T-helper 9 cell (primary cell): ENCODE measurements around the gene KCP.
"Not testable (repeated sequence)": the region's sequence is repeated elsewhere in the genome, so short reads cannot be mapped to it uniquely, and the experiment has no call there.

Experiments used
- DNase-seq: peaks from one replicate; pipeline ENCODE4 v3.0.0-alpha.2; 2020
- total RNA-seq, 2 donors: gene quantifications; one replicate each; lab custom pipeline; 2026; lab: John Stamatoyannopoulos, UW

KCP gene
- total RNA-seq, result 0.28 to 1.4 reads per million in 2 donors

DNA sequence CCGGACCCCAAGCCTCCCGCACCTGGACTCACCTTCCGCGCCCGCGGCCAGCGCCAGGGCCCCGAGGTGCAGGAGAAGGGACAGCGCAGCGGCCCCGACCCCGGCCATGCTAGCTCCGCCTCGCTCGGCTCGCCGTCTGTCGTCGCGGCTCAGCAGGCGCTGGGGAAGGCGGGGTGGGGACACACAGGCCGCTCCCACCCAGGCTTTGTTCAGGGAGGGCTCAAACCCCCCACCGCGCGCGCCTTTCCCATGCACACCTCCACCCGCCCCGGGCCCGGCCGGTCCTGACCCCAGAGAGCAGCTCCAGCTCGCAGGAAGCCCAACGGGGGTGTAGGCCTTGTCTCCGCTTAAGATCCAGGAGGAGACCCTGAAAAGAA lies at the start of gene KCP:
Gene KCP, minus strand, starts transcription at position 141 of the 377 bp plus-strand sequence. Its CDS starts 33 bp downstream, at position 108.
- no peak for DNase-seq

DNA sequence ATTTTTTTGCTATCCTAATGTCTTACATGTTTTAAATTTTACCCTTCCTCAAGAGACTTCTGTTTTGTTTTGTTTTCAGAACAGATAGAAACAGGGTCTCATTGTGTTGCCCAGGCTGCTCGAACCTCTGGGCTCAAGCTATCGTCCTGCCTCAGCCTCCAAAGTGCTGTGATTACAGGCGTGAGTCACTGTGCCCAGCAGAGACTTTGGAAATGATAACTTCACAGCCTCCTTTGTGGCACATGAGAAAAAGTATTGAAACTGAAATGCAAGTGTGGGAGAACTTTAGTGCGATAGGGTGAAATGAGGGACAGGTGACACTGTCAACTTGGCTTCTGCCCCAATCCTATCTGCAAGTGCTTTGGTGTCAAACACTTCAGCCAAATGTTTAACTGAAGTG lies 48.8 kb upstream of the KCP start:
- DNase-seq, result no peak

DNA sequence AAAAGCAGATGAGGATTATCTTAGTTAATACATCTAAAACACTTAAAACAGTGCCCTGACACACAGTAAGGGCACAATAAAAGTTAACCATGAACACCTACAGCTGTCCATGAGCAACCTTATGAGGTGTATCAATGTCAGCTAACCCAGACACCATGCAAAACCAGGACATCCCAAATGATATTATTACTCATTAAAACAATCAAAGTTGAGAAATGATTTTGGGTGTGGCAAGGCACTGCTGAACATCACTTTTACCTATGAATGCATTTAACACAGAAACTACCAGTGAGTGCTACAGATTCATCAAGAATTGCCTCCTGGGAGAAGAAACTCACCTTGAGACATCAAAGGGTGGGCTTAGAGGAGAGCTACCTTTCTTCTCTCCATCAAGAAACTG lies 45.5 kb upstream of the KCP start:
- DNase-seq, result no peak

DNA sequence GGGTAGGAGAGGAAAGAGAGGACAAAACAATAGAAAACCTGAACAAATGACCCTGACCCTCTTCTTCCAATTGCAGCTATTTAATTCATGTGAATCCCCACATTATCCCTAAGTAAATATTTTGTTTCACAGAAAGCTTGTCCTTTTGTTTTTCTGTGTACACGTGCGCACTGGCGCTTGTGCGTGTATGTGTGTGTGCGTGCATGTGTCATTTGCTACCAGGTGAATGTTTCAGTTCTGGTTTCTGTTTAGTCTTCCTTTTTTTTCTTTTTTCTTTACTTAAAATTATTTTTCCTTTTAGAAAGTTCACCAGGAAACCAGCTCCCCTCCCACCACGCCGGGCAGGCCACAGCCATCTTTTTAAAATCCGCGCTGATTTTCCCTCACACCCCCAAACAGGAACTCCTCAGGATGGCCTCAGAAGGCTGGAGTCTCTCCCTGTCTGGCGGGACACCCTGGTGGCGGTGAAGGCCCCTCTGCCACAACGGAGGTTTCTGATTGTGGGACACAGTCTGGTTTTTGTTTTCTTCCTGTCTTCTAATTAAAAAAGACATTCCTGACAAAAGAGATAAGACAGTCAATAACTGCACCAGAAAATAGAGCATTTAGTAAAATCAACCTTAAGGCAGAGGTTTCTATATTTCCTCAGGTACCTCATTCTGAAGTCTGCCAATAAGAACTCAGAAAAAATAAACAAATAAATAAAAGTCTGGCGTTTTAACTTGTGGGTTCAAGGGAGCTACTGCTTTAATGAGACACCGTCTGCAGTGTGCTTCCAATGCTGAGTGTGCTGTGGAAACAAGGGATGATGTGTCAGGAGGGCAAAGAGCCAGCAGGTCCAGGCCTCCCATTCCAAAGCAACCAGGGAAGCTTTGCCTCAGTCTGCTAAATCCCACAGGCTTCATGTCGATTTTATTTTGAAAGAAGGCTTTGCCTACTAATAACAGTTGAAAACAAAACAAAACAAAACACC lies 44.6 kb upstream of the KCP start:
- no peak for DNase-seq

DNA sequence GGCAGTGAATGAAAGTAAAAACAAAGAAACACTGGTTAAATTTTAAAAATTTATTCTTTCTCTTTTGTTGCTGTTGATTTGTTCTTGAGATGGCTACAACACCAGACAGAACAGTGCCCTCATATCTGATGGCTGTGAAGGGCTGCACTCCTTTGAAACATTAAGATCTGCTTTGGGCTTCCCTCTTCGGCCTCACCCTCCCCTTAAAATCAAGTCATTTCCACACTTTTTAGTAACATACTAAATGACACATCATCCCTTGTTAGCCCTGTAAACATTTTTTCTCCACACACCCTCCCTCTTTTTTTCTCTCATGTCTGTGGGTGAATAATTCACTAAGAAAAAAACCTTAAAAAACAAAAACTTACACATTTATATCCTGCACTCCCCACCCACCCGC lies 43.6 kb upstream of the KCP start:
- no peak for DNase-seq

DNA sequence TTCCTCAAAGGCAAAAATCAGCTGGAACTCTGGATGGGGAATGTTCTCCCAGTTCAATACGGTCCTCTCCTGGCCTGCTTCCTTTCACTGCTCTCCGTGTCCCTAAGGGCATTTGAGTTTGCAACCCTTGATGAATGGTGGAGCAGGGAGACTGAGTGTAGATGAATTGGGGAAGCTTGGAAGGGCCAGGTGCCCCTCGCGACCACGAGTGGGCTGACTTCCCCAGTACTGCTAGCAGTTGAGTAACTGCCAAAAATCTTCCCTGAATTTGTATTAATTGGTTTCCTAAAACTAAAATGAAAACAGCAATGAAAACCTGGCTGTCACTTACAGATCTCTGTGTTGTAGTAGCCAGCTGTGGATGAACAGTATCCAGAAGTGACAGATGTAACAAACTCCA lies 40.8 kb upstream of the KCP start:
- DNase-seq, result no peak

DNA sequence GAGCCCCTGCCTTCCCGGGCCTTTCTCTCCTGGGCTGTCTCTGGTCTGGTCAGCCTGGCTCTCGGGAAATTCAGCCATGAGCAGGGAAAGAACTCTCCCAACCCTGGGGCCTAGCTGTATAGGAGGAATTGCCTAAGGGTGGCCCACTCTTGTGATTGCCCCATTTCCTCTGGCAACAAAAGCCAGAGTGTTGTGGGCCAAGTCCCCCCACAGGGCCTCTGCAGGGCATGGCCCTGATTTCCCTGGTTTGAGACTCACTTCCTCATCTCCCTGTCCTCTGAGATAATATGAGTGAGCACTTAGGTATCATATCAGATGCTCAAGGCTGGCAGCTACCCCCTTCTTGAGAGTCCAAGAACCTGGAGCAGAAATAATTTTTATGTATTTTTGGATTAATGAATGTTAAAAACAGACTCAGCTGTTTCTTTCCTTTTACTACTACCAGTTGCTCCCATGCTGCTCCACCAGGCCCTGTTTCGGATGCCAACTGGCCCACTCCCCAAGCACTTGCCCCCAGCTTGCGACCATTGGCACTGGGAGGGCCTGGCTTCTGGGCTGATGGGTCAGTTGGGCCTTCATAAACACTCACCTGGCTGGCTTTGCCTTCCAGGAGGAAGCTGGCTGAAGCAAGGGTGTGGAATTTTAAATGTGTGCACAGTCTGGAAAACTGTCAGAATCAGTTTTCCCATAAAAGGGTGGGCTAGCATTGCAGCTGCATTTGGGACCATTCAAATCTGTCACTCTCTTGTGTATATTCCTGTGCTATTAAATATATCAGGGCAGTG lies 38.7 kb upstream of the KCP start:
- DNase-seq, result no peak

DNA sequence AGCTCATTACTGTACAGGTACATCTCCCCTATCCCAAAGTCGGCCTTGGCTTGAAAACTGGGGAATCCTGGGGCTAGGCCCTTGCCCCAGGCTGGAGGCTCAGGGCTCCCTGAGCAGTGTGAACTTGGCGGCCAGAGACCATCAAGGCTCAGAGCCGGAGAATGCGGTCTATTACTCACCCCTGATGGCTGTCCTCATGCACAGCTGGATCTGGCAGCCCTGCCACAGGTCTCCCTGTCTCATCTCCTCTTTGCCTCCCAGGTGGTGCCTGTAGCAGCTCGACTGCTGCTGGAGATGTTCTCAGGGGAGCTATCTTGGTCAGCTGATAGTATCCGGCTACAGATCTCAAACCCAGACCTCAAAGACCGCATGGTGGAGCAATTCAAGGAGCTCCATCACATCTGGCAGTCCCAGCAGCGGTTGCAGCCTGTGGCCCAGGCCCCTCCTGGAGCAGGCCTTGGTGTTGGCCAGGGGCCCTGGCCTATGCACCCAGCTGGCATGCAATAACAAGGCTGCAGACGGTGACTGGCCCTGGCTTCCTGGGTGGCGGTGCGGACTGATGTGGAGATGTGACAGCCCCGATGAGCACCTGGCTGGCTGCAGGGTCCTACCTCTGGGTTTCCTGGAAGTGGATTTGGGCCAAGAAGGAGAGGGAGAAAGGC lies 37.9 kb upstream of the KCP start:
- no peak for DNase-seq

DNA sequence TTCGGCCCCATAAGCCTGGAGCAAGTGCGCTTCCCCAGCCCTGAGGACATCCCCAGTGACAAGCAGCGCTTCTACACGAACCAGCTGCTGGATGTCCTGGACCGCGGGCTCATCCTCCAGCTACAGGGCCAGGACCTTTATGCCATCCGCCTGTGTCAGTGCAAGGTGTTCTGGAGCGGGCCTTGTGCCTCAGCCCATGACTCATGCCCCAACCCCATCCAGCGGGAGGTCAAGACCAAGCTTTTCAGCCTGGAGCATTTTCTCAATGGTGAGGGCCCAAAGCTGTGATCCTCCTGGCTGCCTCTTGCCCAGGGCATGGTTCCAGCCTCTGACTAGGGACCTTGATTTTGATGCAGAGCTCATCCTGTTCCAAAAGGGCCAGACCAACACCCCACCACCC lies 37.3 kb upstream of the KCP start:
- no peak for DNase-seq

DNA sequence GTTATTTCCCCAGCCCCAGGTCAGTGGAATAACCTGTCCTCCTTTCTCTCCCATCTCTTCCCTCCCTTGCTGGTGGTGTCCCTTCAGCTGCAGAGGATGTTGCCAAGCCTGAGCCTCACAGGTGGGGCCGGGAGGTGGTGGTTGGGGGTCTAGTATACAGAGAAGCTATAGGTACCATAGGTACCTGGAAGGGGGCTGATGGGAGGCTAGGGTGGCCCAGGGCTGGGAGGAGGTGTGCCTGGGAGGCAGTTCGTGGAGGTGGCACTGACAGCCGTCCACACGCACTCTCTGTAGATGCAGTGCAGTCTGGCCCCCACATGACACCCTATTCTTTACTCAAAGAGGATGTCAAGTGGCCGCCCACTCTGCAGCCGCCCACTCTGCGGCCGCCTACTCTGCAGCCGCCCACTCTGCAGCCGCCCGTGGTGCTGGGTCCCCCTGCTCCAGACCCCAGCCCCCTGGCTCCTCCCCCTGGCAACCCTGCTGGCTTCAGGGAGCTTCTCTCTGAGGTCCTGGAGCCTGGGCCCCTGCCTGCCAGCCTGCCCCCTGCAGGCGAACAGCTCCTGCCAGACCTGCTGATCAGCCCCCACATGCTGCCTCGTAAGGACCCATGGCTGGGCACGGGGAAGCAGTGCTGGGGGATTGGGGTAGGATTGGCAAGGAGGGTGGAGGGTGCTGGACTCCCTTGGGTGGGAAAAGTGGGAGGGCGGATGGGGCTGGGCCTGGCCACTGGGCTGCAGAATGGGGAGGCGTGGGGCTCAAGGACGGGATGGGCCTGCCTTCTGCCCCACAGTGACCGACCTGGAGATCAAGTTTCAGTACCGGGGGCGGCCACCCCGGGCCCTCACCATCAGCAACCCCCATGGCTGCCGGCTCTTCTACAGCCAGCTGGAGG lies 36.7 kb upstream of the KCP start:
- no peak for DNase-seq

DNA sequence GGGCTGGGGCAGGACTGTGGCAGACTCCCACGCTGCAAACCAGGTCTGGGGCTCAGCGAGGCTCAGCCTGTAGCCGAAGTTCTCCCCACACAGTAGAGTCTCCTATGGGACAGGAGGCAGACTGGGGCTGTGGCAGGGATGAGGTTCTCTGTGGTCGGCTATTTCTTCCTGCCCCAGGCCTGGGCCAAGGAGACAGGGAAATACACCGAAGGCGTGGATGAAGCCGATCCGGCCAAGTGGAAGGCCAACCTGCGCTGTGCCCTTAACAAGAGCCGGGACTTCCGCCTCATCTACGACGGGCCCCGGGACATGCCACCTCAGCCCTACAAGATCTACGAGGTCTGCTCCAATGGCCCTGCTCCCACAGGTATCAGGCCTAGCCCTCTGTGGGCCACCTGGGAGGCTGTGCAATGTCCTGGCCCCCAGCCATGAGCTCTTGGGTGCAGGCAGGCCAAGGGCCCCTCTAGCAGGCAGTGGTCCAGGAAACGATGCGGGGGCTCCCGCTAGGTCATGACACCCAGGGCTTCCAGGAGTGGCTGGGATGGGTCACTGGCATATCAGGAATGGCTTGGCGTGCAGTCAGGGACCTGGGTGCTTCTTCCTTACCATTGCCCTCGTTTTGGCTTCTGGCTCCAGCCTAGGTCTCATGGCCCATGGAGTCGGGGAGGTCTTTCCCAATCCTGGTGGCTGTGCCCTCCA lies 35.3 kb upstream of the KCP start:
- DNase-seq, result no peak

DNA sequence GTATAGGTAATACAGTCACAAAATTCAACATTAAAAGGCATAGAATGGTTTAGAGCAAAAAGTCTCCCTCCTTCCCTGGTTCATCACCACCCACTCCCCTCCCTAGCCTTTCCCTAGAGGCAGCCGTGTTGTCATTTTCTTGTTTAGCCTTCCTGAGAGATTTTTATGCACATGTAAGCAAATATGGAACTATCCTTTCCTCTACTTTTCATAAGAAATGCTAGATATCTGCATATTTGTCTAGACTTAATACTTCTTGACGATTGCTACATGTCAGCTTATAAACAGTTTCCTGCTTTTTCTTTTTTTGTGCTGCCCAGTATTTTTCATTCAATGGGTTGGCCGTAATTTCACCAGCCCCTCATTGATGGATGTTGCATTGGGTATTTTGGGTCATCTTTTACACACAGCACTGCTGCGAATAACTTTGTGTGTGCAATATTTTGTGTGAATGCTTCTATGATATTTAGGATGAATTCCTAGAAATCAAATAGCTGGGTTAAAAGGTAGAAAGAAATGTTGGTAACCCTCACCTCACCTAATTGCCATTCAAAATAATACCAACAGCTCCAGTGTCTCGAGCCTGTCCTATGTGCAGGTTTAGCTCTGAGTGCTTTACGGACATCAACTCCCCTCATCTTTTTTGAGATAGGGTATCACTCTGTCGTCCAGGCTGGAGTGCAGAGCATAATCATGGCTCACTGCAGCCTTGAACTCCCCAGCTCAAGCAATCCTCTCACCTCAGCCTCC lies 34.2 kb upstream of the KCP start:
- DNase-seq, result no peak

DNA sequence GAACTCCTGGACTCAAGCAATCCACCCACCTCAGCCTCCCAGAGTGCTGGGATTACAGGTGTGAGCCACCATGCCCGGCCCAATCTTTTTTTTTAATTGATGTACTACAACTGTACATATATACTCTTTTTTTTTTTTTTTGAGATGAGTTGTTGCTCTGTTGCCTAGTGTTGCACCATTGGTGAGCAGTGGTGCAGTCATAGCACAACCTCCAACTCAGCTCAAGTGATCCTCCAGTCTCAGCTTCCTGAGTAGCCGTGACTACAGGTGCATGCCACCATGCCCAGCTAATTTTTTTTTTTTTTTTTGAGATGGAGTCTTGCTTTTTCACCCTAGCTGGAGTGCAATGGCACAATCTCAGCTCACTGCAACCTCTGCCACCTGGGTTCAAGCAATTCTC lies 32.7 kb upstream of the KCP start:
- DNase-seq, result not testable (repeated sequence)

DNA sequence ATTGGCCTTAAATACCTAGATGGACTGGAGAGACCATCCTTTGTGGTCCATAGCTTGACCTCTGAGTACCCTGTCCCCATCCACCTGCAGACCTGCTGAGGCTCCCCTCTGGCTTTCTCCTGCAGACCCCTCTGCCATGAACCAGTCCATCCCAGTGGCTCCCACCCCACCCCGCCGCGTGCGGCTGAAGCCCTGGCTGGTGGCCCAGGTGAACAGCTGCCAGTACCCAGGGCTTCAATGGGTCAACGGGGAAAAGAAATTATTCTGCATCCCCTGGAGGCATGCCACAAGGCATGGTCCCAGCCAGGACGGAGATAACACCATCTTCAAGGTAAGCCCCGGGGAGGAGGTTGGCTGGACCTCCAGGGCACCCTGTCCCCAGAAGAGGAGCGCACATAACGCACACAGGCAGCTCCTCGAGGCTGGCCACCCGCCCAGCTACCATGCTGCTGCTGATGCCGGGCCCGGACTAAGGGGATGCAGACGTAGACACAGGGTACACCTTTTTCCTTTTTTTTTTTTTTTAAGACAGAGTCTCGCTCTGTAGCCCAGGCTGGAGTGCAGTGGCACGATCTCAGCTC lies 31.5 kb upstream of the KCP start:
- DNase-seq, result no peak

DNA sequence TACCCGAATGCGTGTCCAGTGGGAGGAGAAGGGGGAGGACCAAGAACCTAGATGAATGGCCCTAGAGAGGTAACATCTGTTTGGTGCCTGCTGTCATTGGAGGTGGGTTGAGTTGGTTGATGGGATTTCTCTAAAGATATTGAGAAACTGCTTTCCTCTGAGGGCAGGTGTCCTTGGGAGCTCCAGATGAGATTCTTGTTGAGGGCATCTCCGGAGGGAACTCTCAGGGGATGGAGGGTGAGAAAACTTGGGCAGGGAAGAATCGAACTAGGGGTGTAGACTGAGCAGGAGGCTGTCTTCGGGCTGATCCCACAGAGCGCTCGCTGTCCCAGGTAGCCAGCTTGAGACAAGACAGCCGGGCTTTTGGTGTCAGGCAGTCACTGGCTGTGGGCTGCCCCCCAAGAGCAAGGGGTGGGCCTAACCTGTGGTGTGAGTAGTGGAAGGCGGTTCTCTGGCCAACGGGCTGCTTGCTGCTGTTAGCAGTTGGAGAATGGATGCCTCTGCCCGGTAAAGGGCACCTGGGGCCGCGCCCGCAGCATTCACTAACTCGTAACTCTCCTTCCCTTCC lies 30.9 kb upstream of the KCP start:
- no peak for DNase-seq

DNA sequence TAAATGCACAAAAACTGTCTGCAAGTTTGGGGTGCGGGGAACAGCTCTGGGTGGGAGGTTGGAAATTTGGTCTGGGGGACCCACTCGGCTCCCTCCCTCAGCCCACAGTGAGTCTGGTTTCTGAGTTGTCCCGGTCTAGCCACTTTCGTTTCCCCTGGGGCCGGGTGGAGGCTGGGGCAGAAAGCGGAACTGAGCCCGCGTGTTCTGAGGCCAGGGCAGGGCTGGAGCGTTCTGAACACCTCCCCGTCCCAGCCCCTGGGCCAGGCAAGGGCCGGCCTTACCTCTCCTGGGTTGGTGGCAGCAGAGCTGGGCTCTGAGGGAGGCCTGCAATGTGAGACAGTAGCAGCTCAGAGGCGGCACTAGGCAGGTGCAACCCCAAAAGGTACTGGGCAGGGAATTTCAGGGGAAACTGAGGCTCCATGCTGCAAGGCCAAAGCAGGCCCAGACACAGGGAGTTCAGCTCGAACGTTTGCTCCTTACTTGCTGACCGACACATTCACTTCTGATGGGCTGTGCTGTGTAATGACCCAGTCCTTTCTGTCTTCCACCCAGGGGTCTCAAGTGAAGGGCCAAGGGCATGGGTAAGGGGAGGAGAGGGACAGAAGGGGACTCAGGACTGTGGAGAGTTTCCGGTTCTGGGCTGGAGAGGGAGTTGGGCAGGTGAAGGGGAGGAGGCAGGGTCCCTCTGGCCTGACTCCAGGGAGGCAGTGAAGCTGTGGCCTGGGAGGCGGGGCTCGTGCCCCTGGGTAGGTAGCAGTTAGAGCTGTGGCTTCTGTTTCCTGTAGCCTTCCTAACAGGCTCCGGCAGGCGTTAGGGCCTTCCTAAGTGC lies 30.2 kb upstream of the KCP start:
- peak; percentile 21 for DNase-seq

DNA sequence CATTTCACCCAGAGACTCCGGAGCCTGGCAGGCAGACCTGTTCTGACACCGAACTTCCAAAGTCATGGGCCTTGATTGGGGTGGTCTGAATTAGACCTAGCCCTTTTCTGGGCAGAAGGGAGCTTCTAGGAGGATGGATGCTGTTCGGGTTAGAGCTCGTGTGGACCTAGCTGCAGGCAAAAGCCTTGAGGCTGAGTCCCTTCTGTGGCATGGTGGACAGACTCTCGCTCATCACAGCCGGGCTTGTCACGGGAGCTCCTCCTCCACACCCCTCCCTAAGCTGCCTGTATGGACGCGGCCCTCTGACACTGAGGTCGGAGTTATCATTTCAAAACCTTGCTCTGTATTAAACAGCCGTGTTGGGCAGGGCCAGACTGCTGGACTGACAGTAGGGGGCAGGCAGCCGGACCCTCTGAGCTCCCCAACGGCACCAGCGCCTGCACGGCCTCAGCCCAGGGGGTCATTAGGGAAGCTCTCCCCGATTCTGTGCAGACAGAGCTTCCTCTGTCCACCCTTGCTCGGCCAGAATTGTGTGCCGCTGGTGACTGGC lies 29.4 kb upstream of the KCP start:
- DNase-seq, result no peak

DNA sequence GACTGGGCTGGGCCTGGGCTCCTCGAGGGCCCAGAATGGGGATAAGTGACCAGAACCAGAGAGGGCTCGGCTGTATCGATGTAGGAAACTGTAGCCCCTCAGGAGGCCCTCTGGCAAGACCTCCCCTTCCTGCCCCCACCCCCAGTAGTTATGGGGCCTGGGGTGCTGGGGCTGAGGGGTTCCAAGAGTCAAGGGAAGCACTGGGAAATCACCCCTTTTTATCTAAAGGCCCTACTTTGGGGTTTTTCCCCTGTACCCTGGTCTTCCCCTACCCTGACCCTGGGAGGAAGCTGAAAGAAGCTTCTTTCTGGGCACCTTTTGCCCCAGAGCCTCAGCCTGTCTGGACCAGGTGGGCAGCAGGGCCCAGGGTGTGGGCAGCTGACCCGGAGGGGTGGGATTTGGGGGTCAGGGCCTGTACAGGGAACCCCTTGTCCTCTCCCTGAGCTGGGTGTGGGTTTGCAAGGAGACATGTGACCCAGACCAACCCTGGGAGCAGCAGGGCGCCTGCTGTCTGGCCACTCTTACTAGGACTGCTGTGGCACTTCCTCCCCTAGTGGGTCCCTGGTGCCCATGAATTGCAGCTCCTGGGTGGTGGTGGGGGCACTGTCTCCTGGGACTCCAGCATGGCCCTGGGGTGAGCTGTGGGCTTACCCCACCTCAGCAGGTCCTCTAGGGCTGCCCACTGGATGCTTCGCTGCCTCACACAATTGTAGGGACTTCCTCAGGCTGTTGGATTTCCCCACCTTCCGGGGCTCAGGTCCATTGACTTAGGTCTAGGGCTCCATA lies 28.8 kb upstream of the KCP start:
- no peak for DNase-seq
